ENCODE data around the gene RAET1E. TPM values are rescaled to one million over a fixed set of nuclear protein-coding genes. Genes with fewer than 3 reads are reported as not detected.

The RAET1E gene
- total and polyA plus RNA-seq, 9 of the 15 experiments (the other 6 are each of a cell fraction or from before 2014, with no cell fraction given), result not detected

DNA sequence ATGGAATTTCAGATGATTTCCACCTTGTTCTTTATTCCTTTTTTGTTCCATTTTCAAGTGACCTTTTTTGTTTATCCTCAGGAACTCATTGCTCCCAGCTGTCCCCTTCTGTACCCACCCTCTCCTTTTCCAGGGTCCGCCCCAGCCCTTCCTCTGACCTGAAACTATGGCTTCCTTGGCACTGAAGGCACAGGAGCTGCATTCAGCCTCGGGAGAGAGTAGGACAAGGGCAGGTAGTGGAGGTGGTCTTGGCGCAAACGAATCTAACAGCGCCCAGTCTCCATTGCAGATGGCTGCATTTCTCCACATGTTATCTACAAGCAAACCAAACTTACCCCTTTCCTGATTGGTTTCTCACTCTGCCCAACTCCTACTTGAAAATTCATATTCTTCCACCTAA is 35.1 kb upstream of the RAET1E start:
- no peak for ATAC-seq
- H3K79me2 ChIP-seq (ENCODE audit: control insufficient read depth, insufficient read depth, low read length), result no peaks in the 10 kb centered on the region
- intact Hi-C loops (cut with micrococcal nuclease) (loop anchor here (5.0 to 10.0 kb wide), 4 partner anchors 134 to 884 kb away; partner anchors contain the start of gene ULBP3), in situ Hi-C loops (cut with MboI) (loop anchor here (5.0 kb wide), 1 partner anchor 879 kb away; no protein-coding TSS in a partner anchor)
- H3K9me3 ChIP-seq (replicated peaks; ENCODE audit: control insufficient read depth, insufficient read depth, low read depth, low read length), result no peaks in the 10 kb centered on the region
- H2AFZ ChIP-seq (ENCODE audit: low read depth, low read length), result no peak overlapping the region
- WGBS (ENCODE audit: insufficient coverage, low coverage, missing lambda C conversion rate), result 1% methylated on average over 5 of the region's 5 CpGs
- H3K9me1 ChIP-seq (ENCODE audit: control insufficient read depth, insufficient read depth, low read length), result no peaks in the 10 kb centered on the region
- H3K27ac ChIP-seq (ENCODE audit: extremely low read depth, low read depth, low read length), result no peak overlapping the region; the same call in 2 of the 3 replicates
- no peak overlapping the region for H3K9ac ChIP-seq (ENCODE audit: insufficient read depth in 1 of 2, low read depth in 2 of 2, low read length in 2 of 2)
- no TSS peak for BruUV-seq (replicated peaks)
- DNase-seq (ENCODE audit: extremely low read depth in 1 of 4, low spot score in 3 of 4), result no peak
- H3K4me2 ChIP-seq (ENCODE audit: insufficient read depth, low read length), result no peak overlapping the region
- no peaks in the 10 kb centered on the region for H4K20me1 ChIP-seq (replicated peaks; ENCODE audit: control insufficient read depth, insufficient read depth, low read length)
- no peaks in the 10 kb centered on the region for H3K36me3 ChIP-seq (ENCODE audit: control insufficient read depth, insufficient read depth, low read length)
- POLR2A ChIA-PET, result no interaction called here
- H3K4me3 ChIP-seq, result no peak overlapping the region
- CTCF ChIA-PET (ENCODE audit: low intra/inter-chr PET ratio), result interaction anchor here (1.0 to 5.1 kb wide), 3 partner anchors 80 to 402 kb away, joined by 3 to 70 read pairs (median 4); no protein-coding TSS in a partner anchor
- H3K27me3 ChIP-seq (ENCODE audit: control insufficient read depth in 2 of 2, insufficient read depth in 2 of 2, low read length in 2 of 2), result peaks cover 20 to 40% of the 10 kb centered on the region in 2 experiments
- H3K4me1 ChIP-seq (replicated peaks in 1 of 2; ENCODE audit: control insufficient read depth in 2 of 2, insufficient read depth in 2 of 2, low read length in 2 of 2), result no peaks in the 10 kb centered on the region
- FAIRE-seq, result no peak
- TF ChIP-seq TAF9B (IDR thresholded peaks at IDR 0.05; ENCODE audit: partially characterized antibody) (no peak), BRD4 (IDR thresholded peaks at IDR 0.05) (no peak), EHMT2 (IDR thresholded peaks at IDR 0.05) (no peak), ZNF282 (CRISPR knock-in tag; IDR thresholded peaks at IDR 0.05) (no peak), CREM (IDR thresholded peaks at IDR 0.05; ENCODE audit: low read depth) (no peak), KDM4B (IDR thresholded peaks at IDR 0.05; ENCODE audit: borderline replicate concordance in 2 of 2, low read depth in 1 of 2) (no peak), ZNF347 (CRISPR knock-in tag; IDR thresholded peaks at IDR 0.05; ENCODE audit: low read depth) (no peak), CBX2 (IDR thresholded peaks at IDR 0.05; ENCODE audit: insufficient read depth, low read length, poor library complexity, severe bottlenecking) (no peak), HNRNPLL (IDR thresholded peaks at IDR 0.05; ENCODE audit: low read depth, low read length, poor library complexity, severe bottlenecking) (no peak), POLR2AphosphoS5 (IDR thresholded peaks at IDR 0.05; ENCODE audit: control insufficient read depth, insufficient read depth, low read depth, low read length) (no peak), ETS2 (tag; IDR thresholded peaks at IDR 0.05; ENCODE audit: borderline replicate concordance, poor library complexity, severe bottlenecking) (no peak), NRF1 (conservative IDR thresholded peaks at IDR 0.05 in 1 of 2, IDR thresholded peaks at IDR 0.05 in 1 of 2) (no peak), BRD9 (IDR thresholded peaks at IDR 0.05; ENCODE audit: low read depth, partially characterized antibody) (no peak)
- TF ChIP-seq, protein P1, sequence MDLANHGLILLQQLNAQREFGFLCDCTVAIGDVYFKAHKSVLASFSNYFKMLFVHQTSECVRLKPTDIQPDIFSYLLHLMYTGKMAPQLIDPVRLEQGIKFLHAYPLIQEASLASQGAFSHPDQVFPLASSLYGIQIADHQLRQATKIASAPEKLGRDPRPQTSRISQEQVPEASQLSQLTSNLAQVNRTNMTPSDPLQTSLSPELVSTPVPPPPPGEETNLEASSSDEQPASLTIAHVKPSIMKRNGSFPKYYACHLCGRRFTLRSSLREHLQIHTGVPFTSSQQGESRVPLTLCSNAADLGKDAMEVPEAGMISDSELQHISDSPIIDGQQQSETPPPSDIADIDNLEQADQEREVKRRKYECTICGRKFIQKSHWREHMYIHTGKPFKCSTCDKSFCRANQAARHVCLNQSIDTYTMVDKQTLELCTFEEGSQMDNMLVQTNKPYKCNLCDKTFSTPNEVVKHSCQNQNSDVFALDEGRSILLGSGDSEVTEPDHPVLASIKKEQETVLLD (IDR thresholded peaks at IDR 0.05), result no peak
- TF ChIP-seq, protein P2, sequence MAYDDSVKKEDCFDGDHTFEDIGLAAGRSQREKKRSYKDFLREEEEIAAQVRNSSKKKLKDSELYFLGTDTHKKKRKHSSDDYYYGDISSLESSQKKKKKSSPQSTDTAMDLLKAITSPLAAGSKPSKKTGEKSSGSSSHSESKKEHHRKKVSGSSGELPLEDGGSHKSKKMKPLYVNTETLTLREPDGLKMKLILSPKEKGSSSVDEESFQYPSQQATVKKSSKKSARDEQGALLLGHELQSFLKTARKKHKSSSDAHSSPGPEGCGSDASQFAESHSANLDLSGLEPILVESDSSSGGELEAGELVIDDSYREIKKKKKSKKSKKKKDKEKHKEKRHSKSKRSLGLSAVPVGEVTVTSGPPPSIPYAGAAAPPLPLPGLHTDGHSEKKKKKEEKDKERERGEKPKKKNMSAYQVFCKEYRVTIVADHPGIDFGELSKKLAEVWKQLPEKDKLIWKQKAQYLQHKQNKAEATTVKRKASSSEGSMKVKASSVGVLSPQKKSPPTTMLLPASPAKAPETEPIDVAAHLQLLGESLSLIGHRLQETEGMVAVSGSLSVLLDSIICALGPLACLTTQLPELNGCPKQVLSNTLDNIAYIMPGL (CRISPR knock-in tag; IDR thresholded peaks at IDR 0.05), result no peak
- TF ChIP-seq, protein P3, sequence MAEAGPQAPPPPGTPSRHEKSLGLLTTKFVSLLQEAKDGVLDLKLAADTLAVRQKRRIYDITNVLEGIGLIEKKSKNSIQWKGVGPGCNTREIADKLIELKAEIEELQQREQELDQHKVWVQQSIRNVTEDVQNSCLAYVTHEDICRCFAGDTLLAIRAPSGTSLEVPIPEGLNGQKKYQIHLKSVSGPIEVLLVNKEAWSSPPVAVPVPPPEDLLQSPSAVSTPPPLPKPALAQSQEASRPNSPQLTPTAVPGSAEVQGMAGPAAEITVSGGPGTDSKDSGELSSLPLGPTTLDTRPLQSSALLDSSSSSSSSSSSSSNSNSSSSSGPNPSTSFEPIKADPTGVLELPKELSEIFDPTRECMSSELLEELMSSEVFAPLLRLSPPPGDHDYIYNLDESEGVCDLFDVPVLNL (CRISPR knock-in tag; IDR thresholded peaks at IDR 0.05; ENCODE audit: low read depth), result no peak
- TF ChIP-seq, protein P4, sequence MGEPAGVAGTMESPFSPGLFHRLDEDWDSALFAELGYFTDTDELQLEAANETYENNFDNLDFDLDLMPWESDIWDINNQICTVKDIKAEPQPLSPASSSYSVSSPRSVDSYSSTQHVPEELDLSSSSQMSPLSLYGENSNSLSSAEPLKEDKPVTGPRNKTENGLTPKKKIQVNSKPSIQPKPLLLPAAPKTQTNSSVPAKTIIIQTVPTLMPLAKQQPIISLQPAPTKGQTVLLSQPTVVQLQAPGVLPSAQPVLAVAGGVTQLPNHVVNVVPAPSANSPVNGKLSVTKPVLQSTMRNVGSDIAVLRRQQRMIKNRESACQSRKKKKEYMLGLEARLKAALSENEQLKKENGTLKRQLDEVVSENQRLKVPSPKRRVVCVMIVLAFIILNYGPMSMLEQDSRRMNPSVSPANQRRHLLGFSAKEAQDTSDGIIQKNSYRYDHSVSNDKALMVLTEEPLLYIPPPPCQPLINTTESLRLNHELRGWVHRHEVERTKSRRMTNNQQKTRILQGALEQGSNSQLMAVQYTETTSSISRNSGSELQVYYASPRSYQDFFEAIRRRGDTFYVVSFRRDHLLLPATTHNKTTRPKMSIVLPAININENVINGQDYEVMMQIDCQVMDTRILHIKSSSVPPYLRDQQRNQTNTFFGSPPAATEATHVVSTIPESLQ (CRISPR knock-in tag; IDR thresholded peaks at IDR 0.05), result no peak

All from K562 (cell line).